ENCODE measurements around the gene STIP1. TPM values are rescaled to one million over a fixed set of nuclear protein-coding genes. Genes with fewer than 3 reads are reported as not detected.
A peak's percentile ranks its signal among the peaks of the same experiment; 100 is the strongest.

Gene STIP1
- total and polyA plus RNA-seq, 9 of the 15 experiments (the other 6 are each of a cell fraction or from before 2014, with no cell fraction given), result 58.1 to 465 (median 346) TPM

- no peak for TF ChIP-seq CHD4 (IDR thresholded peaks at IDR 0.05; ENCODE audit: insufficient read depth, insufficient replicate concordance, low read depth, low read length, poor library complexity, severe bottlenecking)
- TF ChIP-seq, protein P1, sequence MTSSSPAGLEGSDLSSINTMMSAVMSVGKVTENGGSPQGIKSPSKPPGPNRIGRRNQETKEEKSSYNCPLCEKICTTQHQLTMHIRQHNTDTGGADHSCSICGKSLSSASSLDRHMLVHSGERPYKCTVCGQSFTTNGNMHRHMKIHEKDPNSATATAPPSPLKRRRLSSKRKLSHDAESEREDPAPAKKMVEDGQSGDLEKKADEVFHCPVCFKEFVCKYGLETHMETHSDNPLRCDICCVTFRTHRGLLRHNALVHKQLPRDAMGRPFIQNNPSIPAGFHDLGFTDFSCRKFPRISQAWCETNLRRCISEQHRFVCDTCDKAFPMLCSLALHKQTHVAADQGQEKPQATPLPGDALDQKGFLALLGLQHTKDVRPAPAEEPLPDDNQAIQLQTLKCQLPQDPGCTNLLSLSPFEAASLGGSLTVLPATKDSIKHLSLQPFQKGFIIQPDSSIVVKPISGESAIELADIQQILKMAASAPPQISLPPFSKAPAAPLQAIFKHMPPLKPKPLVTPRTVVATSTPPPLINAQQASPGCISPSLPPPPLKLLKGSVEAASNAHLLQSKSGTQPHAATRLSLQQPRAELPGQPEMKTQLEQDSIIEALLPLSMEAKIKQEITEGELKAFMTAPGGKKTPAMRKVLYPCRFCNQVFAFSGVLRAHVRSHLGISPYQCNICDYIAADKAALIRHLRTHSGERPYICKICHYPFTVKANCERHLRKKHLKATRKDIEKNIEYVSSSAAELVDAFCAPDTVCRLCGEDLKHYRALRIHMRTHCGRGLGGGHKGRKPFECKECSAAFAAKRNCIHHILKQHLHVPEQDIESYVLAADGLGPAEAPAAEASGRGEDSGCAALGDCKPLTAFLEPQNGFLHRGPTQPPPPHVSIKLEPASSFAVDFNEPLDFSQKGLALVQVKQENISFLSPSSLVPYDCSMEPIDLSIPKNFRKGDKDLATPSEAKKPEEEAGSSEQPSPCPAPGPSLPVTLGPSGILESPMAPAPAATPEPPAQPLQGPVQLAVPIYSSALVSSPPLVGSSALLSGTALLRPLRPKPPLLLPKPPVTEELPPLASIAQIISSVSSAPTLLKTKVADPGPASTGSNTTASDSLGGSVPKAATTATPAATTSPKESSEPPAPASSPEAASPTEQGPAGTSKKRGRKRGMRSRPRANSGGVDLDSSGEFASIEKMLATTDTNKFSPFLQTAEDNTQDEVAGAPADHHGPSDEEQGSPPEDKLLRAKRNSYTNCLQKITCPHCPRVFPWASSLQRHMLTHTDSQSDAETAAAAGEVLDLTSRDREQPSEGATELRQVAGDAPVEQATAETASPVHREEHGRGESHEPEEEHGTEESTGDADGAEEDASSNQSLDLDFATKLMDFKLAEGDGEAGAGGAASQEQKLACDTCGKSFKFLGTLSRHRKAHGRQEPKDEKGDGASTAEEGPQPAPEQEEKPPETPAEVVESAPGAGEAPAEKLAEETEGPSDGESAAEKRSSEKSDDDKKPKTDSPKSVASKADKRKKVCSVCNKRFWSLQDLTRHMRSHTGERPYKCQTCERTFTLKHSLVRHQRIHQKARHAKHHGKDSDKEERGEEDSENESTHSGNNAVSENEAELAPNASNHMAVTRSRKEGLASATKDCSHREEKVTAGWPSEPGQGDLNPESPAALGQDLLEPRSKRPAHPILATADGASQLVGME (CRISPR knock-in tag; IDR thresholded peaks at IDR 0.05), result 0 out of 2 replicates have a peak, but pooled peaks have one; percentile 46
- TF ChIP-seq ZNF316 (IDR thresholded peaks at IDR 0.05), result no peak
- TF ChIP-seq SUPT5H (IDR thresholded peaks at IDR 0.05), result peak; percentile 63
- no peak for TF ChIP-seq JUND (IDR thresholded peaks at IDR 0.05; ENCODE audit: borderline replicate concordance, low read depth, low read length)
- TF ChIP-seq JUND (tag; IDR thresholded peaks at IDR 0.05; ENCODE audit: borderline replicate concordance, low read depth, low read length), result no peak
- TF ChIP-seq KLF13 (tag; IDR thresholded peaks at IDR 0.05; ENCODE audit: borderline replicate concordance, low read depth), result no peak; the same call in 1 of the 2 replicates
- TF ChIP-seq, protein P2, sequence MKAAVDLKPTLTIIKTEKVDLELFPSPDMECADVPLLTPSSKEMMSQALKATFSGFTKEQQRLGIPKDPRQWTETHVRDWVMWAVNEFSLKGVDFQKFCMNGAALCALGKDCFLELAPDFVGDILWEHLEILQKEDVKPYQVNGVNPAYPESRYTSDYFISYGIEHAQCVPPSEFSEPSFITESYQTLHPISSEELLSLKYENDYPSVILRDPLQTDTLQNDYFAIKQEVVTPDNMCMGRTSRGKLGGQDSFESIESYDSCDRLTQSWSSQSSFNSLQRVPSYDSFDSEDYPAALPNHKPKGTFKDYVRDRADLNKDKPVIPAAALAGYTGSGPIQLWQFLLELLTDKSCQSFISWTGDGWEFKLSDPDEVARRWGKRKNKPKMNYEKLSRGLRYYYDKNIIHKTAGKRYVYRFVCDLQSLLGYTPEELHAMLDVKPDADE (conservative IDR thresholded peaks at IDR 0.05; ENCODE audit: control insufficient read depth, low read depth, low read length), result peak; percentile 93
- TF ChIP-seq CEBPG (CRISPR knock-in tag; IDR thresholded peaks at IDR 0.05), result no peak
- no peak for TF ChIP-seq CEBPG (tag; conservative IDR thresholded peaks at IDR 0.05 in 1 of 2, IDR thresholded peaks at IDR 0.05 in 1 of 2)
- TF ChIP-seq NFE2 (IDR thresholded peaks at IDR 0.05; ENCODE audit: low read depth), result no peak
- no peak for TF ChIP-seq MXD1 (CRISPR knock-in tag; IDR thresholded peaks at IDR 0.05; ENCODE audit: borderline replicate concordance, poor library complexity, severe bottlenecking)
- TF ChIP-seq ZNF764 (CRISPR knock-in tag; IDR thresholded peaks at IDR 0.05; ENCODE audit: low read depth), result no peak
- TF ChIP-seq GTF2E2 (tag; IDR thresholded peaks at IDR 0.05), result peak; percentile 84; the same call in 1 of the 2 replicates
- no peak for TF ChIP-seq NFE2L1 (tag; IDR thresholded peaks at IDR 0.05; ENCODE audit: borderline replicate concordance, low read depth)
- TF ChIP-seq, protein P3, sequence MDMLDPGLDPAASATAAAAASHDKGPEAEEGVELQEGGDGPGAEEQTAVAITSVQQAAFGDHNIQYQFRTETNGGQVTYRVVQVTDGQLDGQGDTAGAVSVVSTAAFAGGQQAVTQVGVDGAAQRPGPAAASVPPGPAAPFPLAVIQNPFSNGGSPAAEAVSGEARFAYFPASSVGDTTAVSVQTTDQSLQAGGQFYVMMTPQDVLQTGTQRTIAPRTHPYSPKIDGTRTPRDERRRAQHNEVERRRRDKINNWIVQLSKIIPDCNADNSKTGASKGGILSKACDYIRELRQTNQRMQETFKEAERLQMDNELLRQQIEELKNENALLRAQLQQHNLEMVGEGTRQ (CRISPR knock-in tag; IDR thresholded peaks at IDR 0.05), result peak; percentile 38; the same call in 1 of the 2 replicates
- no peak for TF ChIP-seq SMAD2 (IDR thresholded peaks at IDR 0.05; ENCODE audit: low read depth, low read length)
- TF ChIP-seq NFATC3 (IDR thresholded peaks at IDR 0.05), result no peak
- peak; percentile 29 for TF ChIP-seq DACH1 (IDR thresholded peaks at IDR 0.05; ENCODE audit: partially characterized antibody)
Observed at GRCh38 chr11:64165842-64166635, 19.9 kb upstream of the STIP1 start, which contains the start of gene MACROD1 (continued).
